ENCODE measurements around the gene RRP1.
"Not testable (repeated sequence)": the region's sequence is repeated elsewhere in the genome, so short reads cannot be mapped to it uniquely, and the experiment has no call there.

The RRP1 gene

GRCh38 chr21:43815991-43816390, 26.6 kb downstream of the RRP1 start:
- no peak for DNase-seq (ENCODE audit: low read depth in 2 of 3, low spot score in 2 of 3)

DNA sequence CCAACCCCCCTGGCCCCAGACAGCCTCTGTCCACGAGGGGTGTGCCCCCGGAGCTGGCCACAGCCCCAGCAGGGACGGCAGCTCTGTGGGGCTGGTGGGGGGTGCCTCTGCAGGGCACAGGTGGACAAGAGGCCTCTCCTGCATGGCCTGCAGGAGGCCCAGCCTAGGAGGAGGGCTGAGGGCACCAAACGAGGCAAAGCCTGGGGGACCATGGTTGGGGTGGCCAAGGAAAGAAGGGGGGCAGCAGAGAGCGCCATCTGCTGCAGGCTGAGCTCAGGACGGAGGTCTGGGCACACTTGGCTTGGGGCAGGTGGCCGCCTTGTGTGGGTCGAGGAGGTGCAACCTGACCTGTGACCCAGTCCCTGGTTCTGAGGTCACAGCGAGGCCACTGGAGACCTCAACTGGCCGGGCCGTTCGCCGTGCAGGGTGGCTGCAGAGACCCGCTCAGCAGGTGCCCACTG, 27.3 kb downstream of the RRP1 start:
- DNase-seq (ENCODE audit: low read depth in 2 of 3, low spot score in 2 of 3), result no peak

DNA sequence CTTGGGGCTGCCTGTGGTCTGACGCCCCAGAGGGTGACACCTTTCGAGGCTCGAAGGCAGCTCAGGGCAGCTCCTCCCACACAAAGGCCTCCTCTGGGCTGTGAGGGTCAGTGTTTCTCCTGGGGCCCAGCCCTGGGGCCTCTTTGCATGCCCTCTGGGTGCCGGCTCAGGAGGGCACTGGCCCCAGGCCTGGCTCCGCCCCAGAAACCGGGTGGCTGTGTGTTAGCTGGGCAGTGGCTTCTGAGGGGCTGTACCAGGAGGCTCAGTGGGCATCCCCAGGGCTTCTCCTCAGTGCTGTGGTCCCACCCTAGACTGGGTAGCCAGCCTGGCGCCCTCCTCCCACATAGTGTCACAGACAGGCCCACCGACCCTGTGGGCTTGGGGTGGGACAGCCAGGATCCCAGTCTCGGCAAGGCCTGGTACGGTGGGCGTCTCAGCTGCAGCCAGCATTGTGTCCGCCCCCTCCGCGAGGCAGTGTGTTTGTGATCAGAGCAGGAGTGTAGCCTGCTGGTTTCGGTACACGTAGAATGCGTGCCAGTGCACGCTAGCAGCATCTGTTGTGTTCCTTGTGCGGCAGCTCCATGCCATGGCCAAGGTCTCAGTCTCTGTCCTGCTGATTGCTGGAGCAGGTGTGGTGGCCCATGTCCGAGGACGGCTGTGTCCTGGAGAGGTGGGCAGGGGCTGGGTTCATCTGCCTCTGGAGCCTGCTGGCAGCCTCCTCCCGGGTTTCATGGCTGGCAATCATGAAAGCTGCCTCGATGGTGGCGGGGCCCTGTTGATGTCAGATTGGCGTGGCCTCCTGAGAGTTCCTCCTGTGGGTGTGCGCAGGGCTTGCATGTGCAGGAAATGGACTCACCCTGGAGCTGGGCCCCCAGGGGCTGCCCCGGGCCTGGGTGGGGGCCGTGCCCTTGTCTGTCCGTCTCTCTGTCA, 28.0 kb downstream of the RRP1 start:
- DNase-seq (ENCODE audit: low read depth in 2 of 3, low spot score in 2 of 3), result no peak

- no peak for DNase-seq (ENCODE audit: low read depth in 2 of 3, low spot score in 2 of 3)
These were observed 29.3 kb downstream of the RRP1 start for GRCh38 chr21:43818685-43819084.

DNA sequence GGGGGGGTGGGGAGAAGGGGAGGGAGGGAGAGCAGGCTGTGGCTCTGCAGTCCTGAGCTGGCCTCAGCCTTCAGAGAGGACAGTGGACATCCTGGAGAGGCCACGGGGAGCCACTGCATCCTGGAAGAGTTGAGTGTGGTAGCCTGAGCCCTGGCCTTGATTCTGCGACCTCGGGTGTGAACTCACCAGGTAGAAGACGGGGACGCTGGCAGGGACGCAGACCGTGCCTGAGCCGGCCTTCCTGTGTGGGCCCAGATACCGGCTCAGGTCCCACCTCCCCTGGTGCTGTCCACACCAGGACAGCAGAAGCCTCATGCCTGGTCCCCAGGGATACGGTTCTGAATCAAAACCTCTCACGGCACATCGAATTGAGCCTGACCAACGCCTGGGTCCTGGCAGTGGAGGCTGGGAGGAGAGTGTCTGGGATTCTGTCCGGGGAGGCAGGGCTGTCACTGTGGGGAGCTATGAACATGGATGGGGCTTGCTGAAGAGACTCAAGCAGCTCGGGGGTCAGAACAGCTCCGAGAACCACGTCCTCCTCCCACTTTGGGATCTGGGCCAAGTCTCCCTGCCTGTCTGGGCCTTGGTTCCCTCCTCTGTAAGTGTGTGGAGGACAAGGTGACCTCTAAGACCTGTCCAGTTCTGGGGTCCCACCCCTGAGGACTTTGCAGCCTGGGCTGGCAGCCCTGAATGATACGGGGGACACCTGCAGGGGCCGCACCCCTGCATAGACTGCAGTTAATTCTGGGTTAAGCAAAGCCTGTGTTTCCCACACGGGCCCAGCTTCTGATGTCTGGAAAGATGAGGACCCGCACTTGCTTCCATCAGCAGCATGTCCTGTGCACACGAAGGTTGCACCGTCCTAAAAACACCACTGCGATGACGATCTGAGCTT, 30.4 kb downstream of the RRP1 start:
- DNase-seq (ENCODE audit: low read depth in 2 of 3, low spot score in 2 of 3), result no peak

GRCh38 chr21:43820466-43820865, 31.1 kb downstream of the RRP1 start:
- no peak for DNase-seq (ENCODE audit: low read depth in 2 of 3, low spot score in 2 of 3)

GRCh38 chr21:43822166-43822565, 32.8 kb downstream of the RRP1 start:
- not testable (repeated sequence) for DNase-seq (ENCODE audit: low read depth in 2 of 3, low spot score in 2 of 3)

- DNase-seq (ENCODE audit: low read depth in 2 of 3, low spot score in 2 of 3), result not testable (repeated sequence)
These were observed 33.4 kb downstream of the RRP1 start for GRCh38 chr21:43822741-43823140.

DNA sequence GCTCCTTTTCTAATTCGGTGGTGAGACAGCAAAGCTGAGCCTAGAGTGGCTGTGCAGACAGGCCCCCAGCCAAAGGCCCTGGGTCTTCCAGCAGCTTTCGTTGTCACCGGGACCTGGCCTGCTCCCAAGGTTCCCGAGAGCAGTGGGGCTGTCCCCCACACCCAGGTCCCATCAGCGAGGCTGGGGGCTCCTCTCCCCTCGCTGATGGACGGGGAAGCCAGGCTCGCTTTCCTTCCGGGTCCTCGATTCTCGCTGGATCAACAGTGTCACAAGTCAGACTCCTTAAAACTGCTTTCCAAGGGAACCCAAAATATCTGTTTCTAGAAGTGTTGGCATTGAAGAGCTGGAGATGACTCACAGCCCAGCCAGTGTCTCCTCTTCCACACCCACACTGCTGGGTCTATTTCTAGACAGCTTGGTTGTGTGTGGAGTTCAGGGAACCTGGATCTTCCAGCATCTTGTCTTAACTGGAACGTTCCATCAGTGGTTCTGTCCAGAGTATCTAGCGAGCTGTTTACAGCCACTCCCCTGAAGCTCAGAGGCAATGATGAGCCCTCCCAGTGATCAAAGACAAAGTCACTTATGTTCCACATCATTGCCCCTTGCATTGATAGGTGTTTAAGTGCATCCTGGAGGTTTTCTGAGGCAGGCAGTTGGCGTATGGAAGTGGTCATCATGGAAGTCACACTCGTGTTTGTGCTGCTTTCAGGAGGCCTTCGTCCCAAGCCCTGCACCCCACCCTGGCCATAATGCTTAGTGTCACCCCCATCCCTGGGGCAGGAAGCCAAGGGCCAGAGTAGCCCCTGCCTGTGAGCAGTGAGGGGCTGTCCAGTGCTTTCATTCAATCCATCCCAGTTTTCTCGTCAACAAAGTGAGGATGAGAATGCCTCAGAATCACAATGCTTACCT, 35.2 kb downstream of the RRP1 start:
- DNase-seq (ENCODE audit: low read depth in 2 of 3, low spot score in 2 of 3), result no peak

- no peak for DNase-seq (ENCODE audit: low read depth in 2 of 3, low spot score in 2 of 3)
These were observed 36.0 kb downstream of the RRP1 start for GRCh38 chr21:43825242-43825935.

- no peak for DNase-seq (ENCODE audit: low read depth in 2 of 3, low spot score in 2 of 3)
These were observed 36.7 kb downstream of the RRP1 start for GRCh38 chr21:43825936-43826622.

- DNase-seq (ENCODE audit: low read depth in 2 of 3, low spot score in 2 of 3), result no peak
These were observed 37.2 kb downstream of the RRP1 start for GRCh38 chr21:43826623-43826974.

DNA sequence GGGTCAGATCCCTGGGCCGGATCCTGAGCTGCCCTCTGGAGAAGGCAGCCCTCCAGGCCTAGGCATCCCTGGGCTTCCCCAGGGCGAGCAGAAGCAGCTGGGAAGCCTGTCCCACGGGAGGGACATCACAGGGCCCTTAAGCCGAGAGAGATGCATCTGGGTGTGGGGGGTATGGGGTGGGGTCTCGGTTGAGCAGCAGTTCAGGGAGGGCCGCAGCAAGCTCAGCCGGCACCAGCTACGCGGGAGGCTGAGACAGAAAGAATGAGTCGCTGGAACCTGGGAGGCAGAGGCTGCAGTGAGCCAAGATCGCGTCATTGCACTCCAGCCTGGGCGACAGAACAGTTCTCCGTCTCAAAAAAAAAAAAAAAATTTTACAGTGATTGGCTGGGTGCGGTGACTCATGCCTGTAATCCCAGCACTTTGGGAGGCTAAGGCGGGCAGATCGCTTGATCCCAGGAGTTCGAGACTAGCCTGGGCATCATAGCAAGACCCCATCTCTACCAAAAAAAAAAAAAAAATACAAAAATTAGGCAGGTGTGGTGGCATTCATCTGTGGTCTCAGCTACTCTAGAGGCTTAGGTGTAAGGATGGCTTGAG, 37.7 kb downstream of the RRP1 start:
- DNase-seq (ENCODE audit: low read depth in 2 of 3, low spot score in 2 of 3), result no peak

- no peak for DNase-seq (ENCODE audit: low read depth in 2 of 3, low spot score in 2 of 3)
These were observed 39.8 kb downstream of the RRP1 start for GRCh38 chr21:43829161-43829560.

GRCh38 chr21:43829575-43830119, 40.3 kb downstream of the RRP1 start:
- DNase-seq (ENCODE audit: low read depth in 2 of 3, low spot score in 2 of 3), result no peak

DNA sequence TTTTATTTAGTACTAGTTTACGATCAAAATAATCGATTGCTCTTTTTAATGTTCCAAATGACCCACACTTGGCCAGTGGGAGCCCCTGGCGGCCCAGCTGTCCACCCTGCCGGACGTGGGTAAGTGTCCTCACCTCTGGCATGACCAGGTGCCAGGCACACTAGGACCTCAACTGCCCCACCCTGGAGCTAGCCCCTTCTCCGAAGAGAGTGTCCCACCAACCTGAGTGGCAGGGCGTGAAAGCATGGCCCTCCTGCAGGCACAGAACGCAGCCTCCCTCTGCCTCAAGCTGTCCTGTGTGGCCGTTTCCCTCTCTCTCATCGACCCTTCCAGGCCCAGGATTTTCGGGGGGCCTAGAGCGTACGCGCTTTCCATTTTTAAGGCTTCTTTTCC, 42.8 kb downstream of the RRP1 start:
- DNase-seq (ENCODE audit: low read depth in 2 of 3, low spot score in 2 of 3), result no peak

- no peak for DNase-seq (ENCODE audit: low read depth in 2 of 3, low spot score in 2 of 3)
These were observed 43.3 kb downstream of the RRP1 start for GRCh38 chr21:43832648-43833047.

- no peak for DNase-seq (ENCODE audit: low read depth in 2 of 3, low spot score in 2 of 3)
These were observed 44.9 kb downstream of the RRP1 start for GRCh38 chr21:43834146-43834905.

All from activated CD8-positive, alpha-beta memory T cell treated with anti-CD3 and anti-CD28 coated beads for 48 hours (primary cell).